GM13977 (cell line): Measurements from ENCODE around the gene PGAP3.

Source experiments
- DNase-seq: peaks from one replicate; pipeline ENCODE4 v3.0.0; 2012; ENCODE audit warnings: low spot score
- CTCF ChIP-seq: IDR thresholded peaks from 2 replicates; pipeline ENCODE4 v1.5.1; 2012; ENCODE audit warnings: mild to moderate bottlenecking, control low read depth; ENCODE audit not compliant: insufficient read depth; ENCODE audit errors: extremely low read depth, missing control alignments
- in situ Hi-C: fragments of 300-500 bp; cut with MboI; formaldehyde crosslinking; loops from one replicate; pipeline ENCODE4 v1.12.0; 2022; ENCODE audit warnings: low sequenced_read_pairs, low pct_unique_long_range_greater_than_20kb, mixed read lengths, inconsistent platforms; ENCODE audit not compliant: unreplicated experiment

PGAP3 gene

GRCh38 chr17:39662551-39663339 lies 25.1 kb downstream of the PGAP3 start:
- no peak for TF ChIP-seq CTCF
- no peak for DNase-seq
- in situ Hi-C loops, result no loop called here

- TF ChIP-seq CTCF, result no peak
- in situ Hi-C loops, result no loop called here
Observed at GRCh38 chr17:39661744-39662541, 25.9 kb downstream of the PGAP3 start.

GRCh38 chr17:39660397-39661385 lies 27.2 kb downstream of the PGAP3 start:
- DNase-seq, result no peak
- in situ Hi-C loops, result no loop called here
- no peak for TF ChIP-seq CTCF

More at GRCh38 chr17:39661744-39662541, 25.9 kb downstream of the PGAP3 start:
- DNase-seq, result peak; percentile 9

- DNase-seq, result no peak
- no peak for TF ChIP-seq CTCF
- in situ Hi-C loops, result no loop called here
Observed at GRCh38 chr17:39660011-39660360, 27.9 kb downstream of the PGAP3 start.

- in situ Hi-C loops, result no loop called here
- no peak for DNase-seq
- no peak for TF ChIP-seq CTCF
Observed at GRCh38 chr17:39659279-39660010, 28.4 kb downstream of the PGAP3 start.
